Heart left ventricle (tissue), 16 donors: ENCODE measurements around the gene ADGRV1. TPM values are rescaled to one million over a fixed set of nuclear protein-coding genes. Genes with fewer than 3 reads are reported as not detected.

Experiments
- ATAC-seq, 4 donors: fragments of 200-7000 bp; cut with Tn5 transposase; one replicate each; pipeline ENCODE4 v1.9.1; 2020 to 2022; ENCODE audit warnings: moderate library complexity in 4 of 4, mild to moderate bottlenecking in 3 of 4, moderate number of reproducible peaks in 1 of 4
- DNase-seq, 5 donors: peaks; one replicate each; pipeline ENCODE4 v3.0.0-alpha.2; 2020
- H3K27ac ChIP-seq, 12 donors: fragments of 200-600 bp; sonication (generic) in 4 of 12; one replicate each; pipeline versions ENCODE4 v1.5.0 to v1.8.0; 2016 to 2022; ENCODE audit warnings: mild to moderate bottlenecking in 2 of 12
- H3K27me3 ChIP-seq, 9 donors: fragments of 200-600 bp; sonication (generic) in 2 of 9; one replicate each; pipeline versions ENCODE4 v1.5.1 to v1.8.0; 2016 to 2022; ENCODE audit warnings: mild to moderate bottlenecking in 3 of 9
- H3K36me3 ChIP-seq, 9 donors: fragments of 200-600 bp; sonication (generic) in 2 of 9; one replicate each; pipeline versions ENCODE4 v1.5.0 to v1.8.0; 2018 to 2022; ENCODE audit warnings: mild to moderate bottlenecking in 2 of 9
- H3K4me1 ChIP-seq, 12 donors: fragments of 200-600 bp; sonication (generic) in 4 of 12; one replicate each; pipeline versions ENCODE4 v1.5.0 to v1.8.0; 2016 to 2022; ENCODE audit warnings: mild to moderate bottlenecking in 3 of 12
- H3K4me3 ChIP-seq, 12 donors: fragments of 200-600 bp; sonication (generic) in 4 of 12; one replicate each; pipeline versions ENCODE4 v1.5.0 to v1.8.0; 2017 to 2022; ENCODE audit warnings: mild to moderate bottlenecking in 9 of 12, moderate library complexity in 4 of 12
- H3K9me3 ChIP-seq, 12 donors: fragments of 200-600 bp; sonication (generic) in 4 of 12; one replicate each; pipeline versions ENCODE4 v1.5.0 to v1.8.0; 2016 to 2022; ENCODE audit warnings: mild to moderate bottlenecking in 1 of 12
- POLR2A ChIP-seq, 2 donors: fragments of 450-650 bp; IDR thresholded peaks; one replicate each; pipeline ENCODE4 v1.6.1; 2017; ENCODE audit warnings: antibody characterized with exemption in 2 of 2, mild to moderate bottlenecking in 2 of 2, moderate library complexity in 2 of 2
- WGBS, 4 donors: extraction: QIAGEN DNeasy Blood & Tissue Kit in 2 of 4; methylation state at CpG; one replicate each; pipeline versions ENCODE4 v1.1.5 to v1.1.7; 2013 to 2018; 5-methylcytosine and 5-hydroxymethylcytosine counted together
- intact Hi-C, 10 donors: fragments of 100-400 bp; cut with DNase I; formaldehyde crosslinking; loops; one replicate each; pipeline versions ENCODE4 v1.11.1 to v1.14.2; 2022
- long read RNA-seq, 3 donors: library from polyadenylated mRNA; unstranded; transcript quantifications; one replicate each; pipeline ENCODE4 v2.0.0, GENCODE V29; 2020 to 2021
- polyA plus RNA-seq, 2 donors: library from polyadenylated mRNA; stranded (reverse); fragments of 200-250 nt; gene quantifications; one replicate each; pipeline ENCODE4 v1.2.3, GENCODE V29; 2013
- total RNA-seq, 9 donors: library from RNA; depleted of rRNA in 2 of 9; stranded (reverse); fragments of >200 nt in 2 of 9; fragmentation: NEBNext Ultra II Directional in 3 of 9; extraction: Animal tissue kit (Norgen Biotek cat#: 25700) in 3 of 9; gene quantifications; one replicate each; pipeline versions ENCODE4 v1.1.0 to v1.2.4, GENCODE V29; 2016 to 2023
- TF ChIP-seq, protein P1 (sequence below), 12 donors: fragments of 200-600 bp; sonication (generic) in 4 of 12; IDR thresholded peaks; one replicate each; pipeline versions ENCODE4 v1.5.0 to v1.8.0; 2018 to 2022; ENCODE audit warnings: antibody characterized with exemption in 12 of 12, mild to moderate bottlenecking in 5 of 12
- donor health status: ischemic (EF 13 %, LVEDD 7.1; RV severe dilation, severe dysfunction).
- donor health status: healthy with polysubstance abuse.
- donor health status: DM: no; HTN: yes; CAD: no.
- donor health status: DM: no; HTN: no; CAD: no.
- donor health status: ischemic (EF 25% LVEDD 6.9; RV normal size, moderate dysfunction).
- donor health status: ischemic (EF 25% LVEDD 5.7; RV mildly dilated, moderate dysfunction).
- donor health status: healthy.
- donor health status: DM: yes; HTN: yes; CAD: no.
- donor health status: ischemic (EF 35%, LVEDD 5.7; RV mildly dilated, moderate dysfunction).
- donor health status: nonischemic (EF 11% LVEDD 7.7; RV severe dilation, severe dysfunction).
- donor health status: DM: yes; HTN: yes; CAD: no.
- donor health status: PGD.
- donor health status: ischemic (EF 29% LVEDD 5.4; RV normal size, mild dysfunction).
- donor health status: nonischemic (EF 23%, LVEDD 6.1; RV moderate dilation, normal function).

The ADGRV1 gene
- under 1 TPM in 2 of 9 donors, not detected in 7; 0.25 to 0.29 TPM for total RNA-seq
- not detected for polyA plus RNA-seq
- long read RNA-seq, donor 1 = 0 reads
- long read RNA-seq, donor 2 = 0 reads
- long read RNA-seq, donor 3 = 0 reads

DNA sequence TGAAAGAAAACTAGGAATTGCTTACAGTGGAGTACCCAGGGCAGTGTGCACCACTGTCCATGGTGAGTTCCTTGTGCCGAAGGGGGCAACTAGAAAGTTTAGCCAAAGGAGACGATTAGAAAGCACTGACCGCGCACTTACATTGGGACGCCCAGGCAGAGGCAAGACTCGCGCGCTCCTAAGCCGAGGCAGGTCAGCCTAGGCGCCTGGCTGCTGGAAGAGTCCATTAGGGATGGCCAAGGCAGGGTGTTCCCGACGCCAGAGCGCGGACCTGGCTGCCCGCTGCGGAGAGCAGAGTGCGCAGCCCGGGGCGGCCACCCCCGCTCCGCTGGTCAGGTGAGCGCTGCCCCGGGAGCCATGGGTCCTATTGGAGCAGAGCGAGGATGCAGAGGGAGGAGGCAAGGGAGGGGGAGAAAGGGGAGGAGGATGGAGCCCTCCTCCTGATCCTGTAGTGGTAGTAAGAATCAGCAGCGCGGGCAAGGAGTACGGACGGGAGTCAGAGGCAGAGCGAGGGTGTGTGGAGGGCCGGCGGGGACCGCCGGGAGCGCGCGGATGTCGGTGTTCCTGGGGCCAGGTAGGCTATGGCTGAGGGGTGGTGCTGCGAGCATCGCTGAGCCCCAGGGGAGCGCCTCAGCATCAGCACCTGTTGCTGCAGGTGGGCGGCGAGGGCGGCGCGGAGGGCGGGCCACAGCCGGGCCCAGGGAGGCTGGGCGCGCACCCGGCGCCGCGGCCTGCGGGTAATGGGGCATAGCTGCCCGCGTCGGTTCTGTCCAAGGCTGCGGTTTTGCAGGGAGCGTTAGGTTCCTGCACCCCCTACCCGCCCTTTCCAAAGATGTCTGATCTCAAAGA, at the start of gene ADGRV1:
ADGRV1 (plus strand) TSS at position 454 of the 849 bp plus-strand sequence; CDS start at position 553, 99 bp downstream.
- peaks cover 0 to 14% (median 7%) of the 10 kb centered on the region in 12 donors for H3K4me1 ChIP-seq
- 1 to 2% (median 1%) methylated on average over 32 to 60 of the region's 60 CpGs for WGBS, 4 donors
- ATAC-seq = peak; percentile 51 to 96 (median 80)
- H3K27ac ChIP-seq = no peak within 1 kb of the TSS
- H3K27me3 ChIP-seq = peaks cover 7 to 76% (median 37%) of the 10 kb centered on the region in 9 donors
- no peak for TF ChIP-seq POLR2A (IDR thresholded peaks at IDR 0.05)
- TF ChIP-seq, protein P1, sequence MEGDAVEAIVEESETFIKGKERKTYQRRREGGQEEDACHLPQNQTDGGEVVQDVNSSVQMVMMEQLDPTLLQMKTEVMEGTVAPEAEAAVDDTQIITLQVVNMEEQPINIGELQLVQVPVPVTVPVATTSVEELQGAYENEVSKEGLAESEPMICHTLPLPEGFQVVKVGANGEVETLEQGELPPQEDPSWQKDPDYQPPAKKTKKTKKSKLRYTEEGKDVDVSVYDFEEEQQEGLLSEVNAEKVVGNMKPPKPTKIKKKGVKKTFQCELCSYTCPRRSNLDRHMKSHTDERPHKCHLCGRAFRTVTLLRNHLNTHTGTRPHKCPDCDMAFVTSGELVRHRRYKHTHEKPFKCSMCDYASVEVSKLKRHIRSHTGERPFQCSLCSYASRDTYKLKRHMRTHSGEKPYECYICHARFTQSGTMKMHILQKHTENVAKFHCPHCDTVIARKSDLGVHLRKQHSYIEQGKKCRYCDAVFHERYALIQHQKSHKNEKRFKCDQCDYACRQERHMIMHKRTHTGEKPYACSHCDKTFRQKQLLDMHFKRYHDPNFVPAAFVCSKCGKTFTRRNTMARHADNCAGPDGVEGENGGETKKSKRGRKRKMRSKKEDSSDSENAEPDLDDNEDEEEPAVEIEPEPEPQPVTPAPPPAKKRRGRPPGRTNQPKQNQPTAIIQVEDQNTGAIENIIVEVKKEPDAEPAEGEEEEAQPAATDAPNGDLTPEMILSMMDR (IDR thresholded peaks at IDR 0.05) = no peak
- intact Hi-C loops = no loop called here
- peak within 1 kb of the TSS; percentile 10 to 46 (median 39) for H3K4me3 ChIP-seq
- DNase-seq = peak in 4 of 5 donors; percentile 7 to 59 (median 30)
- no peaks in the 10 kb centered on the region for H3K36me3 ChIP-seq
- H3K9me3 ChIP-seq = no peaks in the 10 kb centered on the region

- no peaks in the 10 kb centered on the region for H3K9me3 ChIP-seq
- ATAC-seq (no peak), DNase-seq (no peak)
- peaks cover 0 to 11% (median 0%) of the 10 kb centered on the region in 9 donors for H3K36me3 ChIP-seq
- 93 to 98% (median 98%) methylated on average over 1 of the region's 1 CpG for WGBS, 4 donors
- TF ChIP-seq POLR2A (IDR thresholded peaks at IDR 0.05) = no peak
- intact Hi-C loops = no loop called here
- H3K27me3 ChIP-seq = no peaks in the 10 kb centered on the region
- H3K4me1 ChIP-seq = no peaks in the 10 kb centered on the region
- no peak overlapping the region for H3K4me3 ChIP-seq
- H3K27ac ChIP-seq = no peak overlapping the region
Observed at GRCh38 chr5:90510438-90510837, 48.2 kb upstream of the ADGRV1 start.

- 79 to 88% (median 85%) methylated on average over 3 of the region's 3 CpGs for WGBS, 4 donors
- Histone ChIP-seq H3K4me3 (no peak overlapping the region), H3K4me1 (no peaks in the 10 kb centered on the region), H3K36me3 (peaks cover 0 to 46% (median 24%) of the 10 kb centered on the region in 9 donors), H3K9me3 (no peaks in the 10 kb centered on the region), H3K27me3 (no peaks in the 10 kb centered on the region), H3K27ac (no peak overlapping the region)
- intact Hi-C loops = no loop called here
- no peak for ATAC-seq
- DNase-seq = no peak
- TF ChIP-seq, protein P1 (IDR thresholded peaks at IDR 0.05) = no peak
- no peak for TF ChIP-seq POLR2A (IDR thresholded peaks at IDR 0.05)
Observed at GRCh38 chr5:90514520-90514919, 44.1 kb upstream of the ADGRV1 start.

GRCh38 chr5:90518661-90519060, 39.9 kb upstream of the ADGRV1 start:
- no peaks in the 10 kb centered on the region for H3K27me3 ChIP-seq
- no peak for TF ChIP-seq POLR2A (IDR thresholded peaks at IDR 0.05)
- TF ChIP-seq, protein P1 (IDR thresholded peaks at IDR 0.05) = no peak
- H3K27ac ChIP-seq = no peak overlapping the region
- H3K36me3 ChIP-seq = peaks cover 0 to 87% (median 62%) of the 10 kb centered on the region in 9 donors
- intact Hi-C loops = no loop called here
- ATAC-seq (no peak), DNase-seq (no peak)
- H3K4me1 ChIP-seq = no peaks in the 10 kb centered on the region
- no peaks in the 10 kb centered on the region for H3K9me3 ChIP-seq
- H3K4me3 ChIP-seq = no peak overlapping the region
